HepG2 (cell line): ENCODE data around the gene RTEL1. TPM values are rescaled to one million over a fixed set of nuclear protein-coding genes. Genes with fewer than 3 reads are reported as not detected.
A peak's percentile ranks its signal among the peaks of the same experiment; 100 is the strongest.

ENCODE experiments used
- CENPX ChIP-seq: sonication (generic); formaldehyde crosslinking; IDR thresholded peaks from 2 replicates; pipeline ENCODE4 v1.9.0; 2021; ENCODE audit warnings: mild to moderate bottlenecking, missing genetic modification reagents, moderate library complexity
- ESRRA ChIP-seq: sonication (generic); formaldehyde crosslinking; IDR thresholded peaks from 2 replicates; pipeline ENCODE4 v1.5.1; 2020; ENCODE audit warnings: mild to moderate bottlenecking, low read depth, missing genetic modification reagents
- GLI4 ChIP-seq: sonication (generic); formaldehyde crosslinking; IDR thresholded peaks from 2 replicates; pipeline ENCODE4 v1.5.1; 2020; ENCODE audit warnings: missing genetic modification reagents, mild to moderate bottlenecking, moderate library complexity, borderline replicate concordance
- HNRNPUL1 ChIP-seq: fragments of 200-400 bp; formaldehyde crosslinking; IDR thresholded peaks from 2 replicates; pipeline ENCODE4 v1.6.1; 2017; ENCODE audit warnings: low read depth, mild to moderate bottlenecking, low read length, moderate library complexity
- HOXD1 ChIP-seq: sonication (generic); formaldehyde crosslinking; IDR thresholded peaks from 2 replicates; pipeline ENCODE4 v1.5.0; 2020; ENCODE audit warnings: missing genetic modification reagents
- IRF2 ChIP-seq: IDR thresholded peaks from 2 replicates; pipeline ENCODE4 v1.6.1; 2018; ENCODE audit warnings: missing genetic modification reagents, missing compliant biosample characterization
- JUND ChIP-seq: sonication (generic); formaldehyde crosslinking; IDR thresholded peaks from 2 replicates; pipeline ENCODE4 v1.8.0; 2022; ENCODE audit warnings: mild to moderate bottlenecking, missing genetic modification reagents
- KDM5A ChIP-seq: fragments of 200-600 bp; sonication (generic); IDR thresholded peaks from 2 replicates; pipeline ENCODE4 v1.7.0; 2018; ENCODE audit warnings: antibody characterized with exemption, mild to moderate bottlenecking, low read length, borderline replicate concordance
- NFIB ChIP-seq: sonication (generic); formaldehyde crosslinking; IDR thresholded peaks from 2 replicates; pipeline ENCODE4 v1.9.0; 2021; ENCODE audit warnings: missing genetic modification reagents, mild to moderate bottlenecking, borderline replicate concordance
- PHF20 ChIP-seq: sonication (generic); formaldehyde crosslinking; IDR thresholded peaks from 2 replicates; pipeline ENCODE4 v1.5.0; 2020; ENCODE audit warnings: mild to moderate bottlenecking, missing genetic modification reagents
- SMAD9 ChIP-seq: sonication (generic); formaldehyde crosslinking; IDR thresholded peaks from 2 replicates; pipeline ENCODE4 v1.5.1; 2020; ENCODE audit warnings: mild to moderate bottlenecking, missing genetic modification reagents
- SMC3 ChIP-seq: IDR thresholded peaks from 2 replicates; pipeline ENCODE4 v1.6.1; 2011; ENCODE audit warnings: low read length, improper control_type of control experiment
- ZFP62 ChIP-seq: sonication (generic); formaldehyde crosslinking; IDR thresholded peaks from 2 replicates; pipeline ENCODE4 v1.4.0; 2020; ENCODE audit warnings: missing genetic modification reagents
- ZIK1 ChIP-seq: sonication (generic); formaldehyde crosslinking; IDR thresholded peaks from 2 replicates; pipeline ENCODE4 v1.5.0; 2020; ENCODE audit warnings: mild to moderate bottlenecking, low read depth, missing genetic modification reagents, borderline replicate concordance
- ZNF263 ChIP-seq: sonication (generic); formaldehyde crosslinking; IDR thresholded peaks from 2 replicates; pipeline ENCODE4 v1.4.0; 2020; ENCODE audit warnings: missing genetic modification reagents
- ZNF326 ChIP-seq: sonication (generic); formaldehyde crosslinking; IDR thresholded peaks from 2 replicates; pipeline ENCODE4 v1.4.0; 2020; ENCODE audit warnings: missing genetic modification reagents, borderline replicate concordance
- ZNF33A ChIP-seq: sonication (generic); formaldehyde crosslinking; IDR thresholded peaks from 2 replicates; pipeline ENCODE4 v1.5.1; 2020; ENCODE audit warnings: missing genetic modification reagents, mild to moderate bottlenecking, moderate library complexity, borderline replicate concordance
- polyA plus RNA-seq, 8 experiments: library from polyadenylated mRNA; depleted of rRNA in 3 of 8; stranded (reverse) in 7 of 8; unstranded in 1 of 8; fragments of >200 nt; fragmentation: Illumina TruSeq in 4 of 8; extraction: Trizol in 4 of 8; gene quantifications; 2 replicates each; pipeline versions ENCODE4 v1.2.1 to v1.2.3, GENCODE V29; 2011 to 2016; ENCODE audit warnings: low read depth in 4 of 8, missing spikeins in 1 of 8, mixed read lengths in 1 of 8; ENCODE audit not compliant: insufficient read depth in 1 of 8
- total RNA-seq, 5 experiments: library from RNA; depleted of rRNA; stranded (reverse); fragments of >200 nt; fragmentation: Illumina TruSeq; extraction: Trizol; gene quantifications; 2 replicates each; pipeline ENCODE4 v1.2.3, GENCODE V29; 2016; ENCODE audit warnings: low read depth in 1 of 5
- TF ChIP-seq, protein P1 (sequence below): IDR thresholded peaks from 2 replicates; pipeline ENCODE4 v1.6.1; 2016; ENCODE audit warnings: low read depth, control low read depth
- TF ChIP-seq, protein P2 (sequence below): sonication (generic); formaldehyde crosslinking; IDR thresholded peaks from 2 replicates; pipeline ENCODE4 v1.4.0; 2020; ENCODE audit warnings: mild to moderate bottlenecking, missing genetic modification reagents
- TF ChIP-seq, protein P3 (sequence below): fragments of 450-650 bp; IDR thresholded peaks from 2 replicates; pipeline ENCODE4 v1.6.1; 2016
- TF ChIP-seq, protein P4 (sequence below): sonication (generic); formaldehyde crosslinking; IDR thresholded peaks from 2 replicates; pipeline ENCODE4 v1.5.1; 2020; ENCODE audit warnings: missing genetic modification reagents, mild to moderate bottlenecking, borderline replicate concordance
- TF ChIP-seq, protein P5 (sequence below): sonication (generic); formaldehyde crosslinking; IDR thresholded peaks from 2 replicates; pipeline ENCODE4 v1.4.0; 2020; ENCODE audit warnings: missing genetic modification reagents

Gene RTEL1
- total and polyA plus RNA-seq, 2 of the 13 experiments (the other 11 are each of a cell fraction or from before 2014, with no cell fraction given): 21.8 to 36.4 TPM

DNA sequence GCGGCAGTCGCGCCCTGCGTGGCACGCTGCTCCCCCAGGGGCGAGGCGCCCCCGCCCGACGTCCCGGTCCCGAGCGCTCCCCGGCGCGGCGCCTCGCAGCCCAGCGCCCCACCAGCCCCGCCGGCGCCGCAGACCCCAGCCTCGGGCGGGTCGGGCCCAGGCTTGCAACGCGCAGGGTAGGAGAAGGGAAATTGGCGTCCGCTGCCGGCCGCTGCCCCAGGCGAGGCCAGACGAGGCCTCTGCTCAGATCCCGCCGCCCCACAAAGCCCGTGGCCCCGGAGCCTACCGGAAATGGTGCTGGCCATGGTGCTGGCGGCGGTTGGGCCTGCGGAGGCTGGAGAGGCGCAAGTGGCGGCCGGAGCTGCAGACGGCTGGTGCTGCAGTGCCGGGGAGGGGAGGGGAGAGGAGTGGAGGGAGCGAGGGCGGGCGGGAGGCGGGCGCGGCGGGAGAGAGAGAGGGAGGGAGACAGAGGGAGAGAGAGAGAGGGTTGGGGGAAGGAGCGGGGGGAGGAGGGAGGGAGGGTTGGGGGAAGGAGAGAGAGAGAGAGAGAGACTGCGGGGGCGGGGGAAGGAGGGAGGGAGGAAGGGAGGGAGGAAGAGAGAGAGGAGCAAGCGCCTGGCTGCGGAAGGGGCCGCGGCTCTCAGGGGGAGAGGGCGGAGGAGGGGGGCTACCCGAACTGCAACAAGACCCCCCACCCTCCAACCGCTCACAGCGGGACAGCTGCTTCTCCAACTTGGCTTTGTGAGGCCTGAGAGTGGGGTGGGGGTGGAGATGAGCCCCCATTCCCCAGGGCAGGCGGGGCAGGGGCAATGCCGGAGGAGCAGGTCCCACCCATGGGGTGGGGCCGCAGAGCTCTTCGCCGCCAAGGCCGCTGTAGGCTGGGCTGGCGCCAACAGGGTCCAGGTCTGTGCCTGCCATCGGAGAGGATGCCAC, 4.8 kb upstream of the RTEL1 start, which contains the start of gene STMN3 (continued):
- TF ChIP-seq, protein P1, sequence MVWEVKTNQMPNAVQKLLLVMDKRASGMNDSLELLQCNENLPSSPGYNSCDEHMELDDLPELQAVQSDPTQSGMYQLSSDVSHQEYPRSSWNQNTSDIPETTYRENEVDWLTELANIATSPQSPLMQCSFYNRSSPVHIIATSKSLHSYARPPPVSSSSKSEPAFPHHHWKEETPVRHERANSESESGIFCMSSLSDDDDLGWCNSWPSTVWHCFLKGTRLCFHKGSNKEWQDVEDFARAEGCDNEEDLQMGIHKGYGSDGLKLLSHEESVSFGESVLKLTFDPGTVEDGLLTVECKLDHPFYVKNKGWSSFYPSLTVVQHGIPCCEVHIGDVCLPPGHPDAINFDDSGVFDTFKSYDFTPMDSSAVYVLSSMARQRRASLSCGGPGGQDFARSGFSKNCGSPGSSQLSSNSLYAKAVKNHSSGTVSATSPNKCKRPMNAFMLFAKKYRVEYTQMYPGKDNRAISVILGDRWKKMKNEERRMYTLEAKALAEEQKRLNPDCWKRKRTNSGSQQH: peak; percentile 100
- TF ChIP-seq ZNF263 (CRISPR knock-in tag) (peak; percentile 78), ZIK1 (CRISPR knock-in tag) (0 out of 2 replicates have a peak, but pooled peaks have one; percentile 85), GLI4 (CRISPR knock-in tag) (peak; percentile 95), SMC3 (no peak), IRF2 (CRISPR knock-in tag) (peak; percentile 98), ESRRA (CRISPR knock-in tag) (peak; percentile 59; the same call in 1 of the 2 replicates), HOXD1 (CRISPR knock-in tag) (peak; percentile 98), ZFP62 (CRISPR knock-in tag) (no peak), CENPX (CRISPR knock-in tag) (no peak), KDM5A (no peak), HNRNPUL1 (no peak), ZNF326 (CRISPR knock-in tag) (peak; percentile 89), PHF20 (peak; percentile 73), JUND (0 out of 2 replicates have a peak, but pooled peaks have one; percentile 54), ZNF33A (no peak), SMAD9 (peak; percentile 90; the same call in 1 of the 2 replicates), NFIB (CRISPR knock-in tag) (no peak; the same call in 1 of the 2 replicates)
- TF ChIP-seq, protein P2, sequence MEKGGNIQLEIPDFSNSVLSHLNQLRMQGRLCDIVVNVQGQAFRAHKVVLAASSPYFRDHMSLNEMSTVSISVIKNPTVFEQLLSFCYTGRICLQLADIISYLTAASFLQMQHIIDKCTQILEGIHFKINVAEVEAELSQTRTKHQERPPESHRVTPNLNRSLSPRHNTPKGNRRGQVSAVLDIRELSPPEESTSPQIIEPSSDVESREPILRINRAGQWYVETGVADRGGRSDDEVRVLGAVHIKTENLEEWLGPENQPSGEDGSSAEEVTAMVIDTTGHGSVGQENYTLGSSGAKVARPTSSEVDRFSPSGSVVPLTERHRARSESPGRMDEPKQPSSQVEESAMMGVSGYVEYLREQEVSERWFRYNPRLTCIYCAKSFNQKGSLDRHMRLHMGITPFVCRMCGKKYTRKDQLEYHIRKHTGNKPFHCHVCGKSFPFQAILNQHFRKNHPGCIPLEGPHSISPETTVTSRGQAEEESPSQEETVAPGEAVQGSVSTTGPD (CRISPR knock-in tag): no peak; the same call in 1 of the 2 replicates
- TF ChIP-seq, protein P3, sequence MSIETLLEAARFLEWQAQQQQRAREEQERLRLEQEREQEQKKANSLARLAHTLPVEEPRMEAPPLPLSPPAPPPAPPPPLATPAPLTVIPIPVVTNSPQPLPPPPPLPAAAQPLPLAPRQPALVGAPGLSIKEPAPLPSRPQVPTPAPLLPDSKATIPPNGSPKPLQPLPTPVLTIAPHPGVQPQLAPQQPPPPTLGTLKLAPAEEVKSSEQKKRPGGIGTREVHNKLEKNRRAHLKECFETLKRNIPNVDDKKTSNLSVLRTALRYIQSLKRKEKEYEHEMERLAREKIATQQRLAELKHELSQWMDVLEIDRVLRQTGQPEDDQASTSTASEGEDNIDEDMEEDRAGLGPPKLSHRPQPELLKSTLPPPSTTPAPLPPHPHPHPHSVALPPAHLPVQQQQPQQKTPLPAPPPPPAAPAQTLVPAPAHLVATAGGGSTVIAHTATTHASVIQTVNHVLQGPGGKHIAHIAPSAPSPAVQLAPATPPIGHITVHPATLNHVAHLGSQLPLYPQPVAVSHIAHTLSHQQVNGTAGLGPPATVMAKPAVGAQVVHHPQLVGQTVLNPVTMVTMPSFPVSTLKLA: peak; percentile 57
- TF ChIP-seq, protein P4, sequence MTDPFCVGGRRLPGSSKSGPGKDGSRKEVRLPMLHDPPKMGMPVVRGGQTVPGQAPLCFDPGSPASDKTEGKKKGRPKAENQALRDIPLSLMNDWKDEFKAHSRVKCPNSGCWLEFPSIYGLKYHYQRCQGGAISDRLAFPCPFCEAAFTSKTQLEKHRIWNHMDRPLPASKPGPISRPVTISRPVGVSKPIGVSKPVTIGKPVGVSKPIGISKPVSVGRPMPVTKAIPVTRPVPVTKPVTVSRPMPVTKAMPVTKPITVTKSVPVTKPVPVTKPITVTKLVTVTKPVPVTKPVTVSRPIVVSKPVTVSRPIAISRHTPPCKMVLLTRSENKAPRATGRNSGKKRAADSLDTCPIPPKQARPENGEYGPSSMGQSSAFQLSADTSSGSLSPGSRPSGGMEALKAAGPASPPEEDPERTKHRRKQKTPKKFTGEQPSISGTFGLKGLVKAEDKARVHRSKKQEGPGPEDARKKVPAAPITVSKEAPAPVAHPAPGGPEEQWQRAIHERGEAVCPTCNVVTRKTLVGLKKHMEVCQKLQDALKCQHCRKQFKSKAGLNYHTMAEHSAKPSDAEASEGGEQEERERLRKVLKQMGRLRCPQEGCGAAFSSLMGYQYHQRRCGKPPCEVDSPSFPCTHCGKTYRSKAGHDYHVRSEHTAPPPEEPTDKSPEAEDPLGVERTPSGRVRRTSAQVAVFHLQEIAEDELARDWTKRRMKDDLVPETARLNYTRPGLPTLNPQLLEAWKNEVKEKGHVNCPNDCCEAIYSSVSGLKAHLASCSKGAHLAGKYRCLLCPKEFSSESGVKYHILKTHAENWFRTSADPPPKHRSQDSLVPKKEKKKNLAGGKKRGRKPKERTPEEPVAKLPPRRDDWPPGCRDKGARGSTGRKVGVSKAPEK (CRISPR knock-in tag): no peak
- TF ChIP-seq, protein P5, sequence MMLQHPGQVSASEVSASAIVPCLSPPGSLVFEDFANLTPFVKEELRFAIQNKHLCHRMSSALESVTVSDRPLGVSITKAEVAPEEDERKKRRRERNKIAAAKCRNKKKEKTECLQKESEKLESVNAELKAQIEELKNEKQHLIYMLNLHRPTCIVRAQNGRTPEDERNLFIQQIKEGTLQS (CRISPR knock-in tag): peak; percentile 93
